ENCODE results near the gene KCNJ2.

KCNJ2 gene

GRCh38 chr17:70168044-70168976, 1.0 kb upstream of the KCNJ2 start:
- H3K4me3 ChIP-seq (ENCODE audit: low read depth, low read length), result peak overlapping the region; percentile 61
- DNase-seq (ENCODE audit: low read depth), result no peak
- peak; percentile 48 for TF ChIP-seq CTCF (IDR thresholded peaks at IDR 0.05; ENCODE audit: control insufficient read depth, extremely low read depth, insufficient read depth)

GRCh38 chr17:70169709-70170597, 621 bp downstream of the KCNJ2 start:
- no peak for TF ChIP-seq CTCF (IDR thresholded peaks at IDR 0.05; ENCODE audit: control insufficient read depth, extremely low read depth, insufficient read depth)
- H3K4me3 ChIP-seq (ENCODE audit: low read depth, low read length), result peak overlapping the region; percentile 61
- no peak for DNase-seq (ENCODE audit: low read depth)

- no peak overlapping the region for H3K4me3 ChIP-seq (ENCODE audit: low read depth, low read length)
Measured at GRCh38 chr17:70171159-70171558, 1.8 kb downstream of the KCNJ2 start.

GRCh38 chr17:70172449-70172848, 3.1 kb downstream of the KCNJ2 start:
- no peak for TF ChIP-seq CTCF (IDR thresholded peaks at IDR 0.05; ENCODE audit: control insufficient read depth, extremely low read depth, insufficient read depth)
- no peak for DNase-seq (ENCODE audit: low read depth)
- no peak overlapping the region for H3K4me3 ChIP-seq (ENCODE audit: low read depth, low read length)

More at GRCh38 chr17:70171159-70171558, 1.8 kb downstream of the KCNJ2 start:
- no peak for DNase-seq (ENCODE audit: low read depth)
- TF ChIP-seq CTCF (IDR thresholded peaks at IDR 0.05; ENCODE audit: control insufficient read depth, extremely low read depth, insufficient read depth), result no peak

- no peak for TF ChIP-seq CTCF (IDR thresholded peaks at IDR 0.05; ENCODE audit: control insufficient read depth, extremely low read depth, insufficient read depth)
- no peak for DNase-seq (ENCODE audit: low read depth)
- no peak overlapping the region for H3K4me3 ChIP-seq (ENCODE audit: low read depth, low read length)
Measured at GRCh38 chr17:70172923-70173322, 3.6 kb downstream of the KCNJ2 start.

GRCh38 chr17:70173681-70174080, 4.3 kb downstream of the KCNJ2 start:
- no peak for DNase-seq (ENCODE audit: low read depth)
- no peak for TF ChIP-seq CTCF (IDR thresholded peaks at IDR 0.05; ENCODE audit: control insufficient read depth, extremely low read depth, insufficient read depth)
- no peak overlapping the region for H3K4me3 ChIP-seq (ENCODE audit: low read depth, low read length)

Measured in LNCaP clone FGC (cell line).